GM19467 (cell line): ENCODE data around the gene SSBP2.
"Not testable (repeated sequence)": the region's sequence is repeated elsewhere in the genome, so short reads cannot be mapped to it uniquely, and the experiment has no call there.

Experiments
- ATAC-seq: cut with Tn5 transposase; IDR thresholded peaks from one replicate; pipeline ENCODE4 v1.9.1; 2021; ENCODE audit warnings: mild to moderate bottlenecking, moderate library complexity; ENCODE audit not compliant: unreplicated experiment

Gene SSBP2

DNA sequence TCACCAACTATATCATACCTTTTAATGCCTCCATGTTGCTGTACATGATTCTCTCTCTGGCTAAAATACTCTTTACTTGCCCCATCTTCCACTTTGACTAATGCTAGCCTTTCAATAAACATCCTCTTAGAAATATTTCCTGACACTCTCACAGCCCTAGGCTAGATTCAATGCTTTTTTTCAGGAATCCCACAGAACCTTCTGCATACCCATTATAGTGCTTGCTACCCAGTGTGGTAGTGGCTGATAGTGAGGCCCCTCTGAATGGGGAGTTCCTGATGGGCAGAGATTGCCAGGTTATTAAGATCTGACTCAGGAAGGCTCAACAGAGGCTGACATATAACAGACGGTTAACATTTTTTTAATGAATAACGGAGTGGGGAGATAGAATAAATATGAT is 11.6 kb downstream of the SSBP2 start:
- ATAC-seq = no peak

DNA sequence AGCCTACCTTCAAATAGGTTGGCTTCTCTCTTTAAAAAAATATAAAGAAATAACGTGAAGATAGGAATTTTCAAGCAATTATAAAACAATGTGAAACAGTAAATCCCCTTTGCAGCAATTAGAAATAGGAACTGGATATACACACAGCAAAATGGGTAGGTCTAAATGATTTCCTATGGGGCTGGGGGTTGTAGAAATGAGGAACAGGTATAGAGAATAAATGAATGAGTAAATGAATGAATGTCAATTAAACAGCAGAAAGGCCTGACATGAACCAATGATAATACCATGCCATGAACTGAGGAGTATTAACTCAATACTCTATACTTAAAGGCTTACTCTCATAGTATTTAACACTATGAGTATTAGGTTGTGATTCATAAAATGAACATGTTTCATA is 21.6 kb downstream of the SSBP2 start:
- no peak for ATAC-seq

DNA sequence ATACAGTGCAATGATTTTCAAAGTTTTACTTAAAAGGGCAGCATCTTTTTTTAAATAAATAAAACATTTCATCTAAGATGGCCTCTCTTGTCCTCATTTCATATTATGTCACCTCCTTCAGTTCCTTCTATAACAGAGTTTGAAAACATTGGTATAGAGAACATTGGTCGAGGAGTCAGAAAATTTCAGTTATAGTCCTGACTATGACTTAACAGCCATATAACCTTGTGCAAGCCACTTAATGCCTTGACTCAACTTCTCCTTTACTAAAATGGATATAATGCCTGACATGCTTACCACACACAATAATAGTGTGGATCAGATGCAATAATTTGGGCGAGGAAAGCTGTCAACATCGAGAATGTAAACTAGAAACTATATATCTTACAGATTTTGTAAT is 22.6 kb downstream of the SSBP2 start:
- ATAC-seq = no peak

DNA sequence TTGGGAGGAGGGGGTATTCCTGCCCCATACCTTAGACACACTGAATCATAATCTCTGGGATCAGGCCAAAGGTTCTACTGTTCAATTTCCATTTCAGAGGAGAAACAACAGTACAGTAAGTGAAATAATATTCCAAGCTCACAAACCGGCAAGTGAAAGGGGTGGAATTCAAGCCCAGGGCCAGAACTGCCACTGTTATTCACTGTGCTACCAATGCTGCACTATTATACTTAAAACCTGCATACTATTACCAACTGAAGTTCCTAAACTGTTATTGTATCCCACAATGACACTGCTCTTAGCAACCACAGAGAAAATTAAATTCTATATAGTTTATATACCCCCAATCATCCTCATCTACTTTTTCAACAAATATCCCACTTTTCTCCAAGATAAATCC is 24.6 kb downstream of the SSBP2 start:
- ATAC-seq = no peak

DNA sequence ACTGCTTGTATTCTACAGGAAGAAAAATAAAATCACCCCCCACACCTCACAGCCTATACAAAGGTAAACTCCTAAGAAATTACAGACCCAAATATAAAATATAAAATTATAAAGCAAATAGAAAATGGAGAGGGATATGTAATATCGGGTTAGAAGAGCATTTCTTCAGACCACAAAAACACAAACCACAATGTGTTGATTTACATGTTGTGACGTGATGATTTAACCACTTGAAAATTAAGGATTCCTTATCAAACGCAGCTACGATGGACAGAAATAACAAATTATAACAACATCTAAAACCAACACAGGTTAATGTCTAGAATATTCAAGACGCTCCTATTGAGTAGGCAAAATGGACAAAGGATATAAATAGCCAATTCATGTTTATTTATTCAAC is 26.3 kb downstream of the SSBP2 start:
- ATAC-seq = no peak

DNA sequence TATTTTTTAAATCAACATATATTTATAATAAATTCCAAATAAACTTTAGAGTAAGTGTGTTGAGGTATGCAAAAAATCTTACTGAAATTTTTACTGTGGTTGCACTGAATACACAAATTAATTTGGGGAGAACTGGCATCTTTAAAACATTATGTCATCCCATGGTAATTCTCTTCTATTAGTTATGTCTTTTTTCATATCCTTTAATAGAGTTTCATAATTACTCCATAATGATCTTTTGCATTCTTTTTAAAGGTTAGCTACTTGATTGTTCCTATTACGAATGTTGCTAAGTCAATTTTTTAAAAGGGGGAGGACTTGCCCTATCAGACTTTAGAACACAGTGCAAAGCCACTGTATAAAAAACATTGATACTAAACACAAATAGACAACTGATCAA is 26.8 kb downstream of the SSBP2 start:
- ATAC-seq = no peak

DNA sequence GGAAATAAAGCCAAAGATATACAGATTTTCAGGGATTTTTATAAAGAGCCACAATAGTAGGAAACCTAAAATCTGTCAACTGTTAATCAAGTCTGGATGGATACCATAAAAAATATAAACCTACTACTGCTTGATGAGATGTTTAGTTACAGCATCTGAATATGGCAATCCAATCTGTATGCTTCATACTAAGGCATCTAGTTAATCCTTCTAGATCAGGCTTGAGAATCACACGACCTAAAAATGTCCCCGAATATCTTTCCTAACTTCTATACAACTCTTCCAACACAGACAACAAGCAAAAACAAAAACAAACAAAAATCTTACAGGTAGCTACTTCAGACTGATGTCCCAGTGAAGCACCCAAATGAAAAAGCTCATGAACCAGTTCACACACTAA is 29.8 kb downstream of the SSBP2 start:
- ATAC-seq = no peak

DNA sequence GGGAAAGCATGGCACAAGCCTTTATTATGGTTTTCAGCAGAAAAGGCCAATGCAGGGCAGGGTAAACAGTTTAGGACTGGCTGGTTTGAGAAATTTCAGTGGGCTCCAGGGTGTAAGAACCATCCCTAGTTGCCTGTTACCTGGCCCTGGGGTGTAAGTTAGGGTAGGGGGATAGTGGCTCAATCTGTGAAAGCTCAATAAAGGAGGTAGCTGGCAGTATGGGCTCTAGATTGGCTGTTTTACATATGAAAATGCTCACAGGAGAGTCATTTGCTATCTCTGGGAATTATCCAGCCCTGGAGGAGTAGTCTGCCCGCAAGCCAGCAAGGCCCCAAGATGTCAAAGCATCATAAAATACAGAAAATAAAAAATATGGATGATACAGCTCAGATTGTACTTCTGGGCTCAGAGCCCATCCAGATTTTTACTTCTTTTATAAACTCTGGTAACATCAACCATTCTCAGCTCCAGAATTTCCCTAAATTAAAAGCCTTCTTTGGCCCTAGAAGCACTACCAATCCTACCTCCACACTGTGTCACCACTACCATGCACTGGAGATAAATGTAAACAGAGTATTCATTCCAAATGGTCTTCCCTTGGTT is 31.1 kb downstream of the SSBP2 start:
- ATAC-seq = no peak

DNA sequence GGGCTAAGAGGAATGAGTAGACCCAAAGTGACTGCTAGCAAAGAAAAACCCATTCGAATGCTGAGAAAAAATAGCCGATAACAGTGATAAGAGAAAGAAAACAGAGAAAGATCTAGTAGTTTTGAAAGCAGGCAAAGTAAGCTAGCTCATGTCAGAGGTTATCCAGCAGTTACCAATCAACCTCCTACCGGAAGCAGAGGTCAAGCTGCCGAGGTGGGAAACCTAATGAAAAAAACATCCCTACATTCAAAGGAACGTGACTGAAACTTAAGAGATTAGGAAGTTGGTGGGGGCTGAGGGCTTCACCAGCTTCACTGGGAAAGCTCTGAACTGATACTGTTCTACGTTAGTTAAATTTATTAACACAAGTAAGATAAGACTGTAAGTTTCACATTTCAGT is 32.6 kb downstream of the SSBP2 start:
- ATAC-seq = no peak

DNA sequence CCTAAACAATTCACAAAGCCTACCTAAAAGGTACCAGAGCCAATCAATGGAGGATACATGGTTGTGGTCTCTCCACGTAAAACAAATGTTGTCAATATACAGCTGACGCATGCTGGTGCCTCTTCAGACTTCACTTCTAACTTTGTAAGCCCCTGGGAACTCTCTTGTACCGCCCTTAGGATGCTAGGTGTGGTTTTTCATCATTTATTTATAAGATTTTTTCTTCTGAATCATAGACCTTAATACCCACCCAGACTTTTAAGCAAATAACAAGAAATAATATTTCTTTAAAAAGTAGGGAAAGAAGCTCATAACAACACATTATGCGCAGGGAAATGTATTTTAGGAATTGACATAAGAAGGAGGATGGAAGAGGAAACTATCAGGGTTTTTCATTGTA is 33.0 kb downstream of the SSBP2 start:
- no peak for ATAC-seq

DNA sequence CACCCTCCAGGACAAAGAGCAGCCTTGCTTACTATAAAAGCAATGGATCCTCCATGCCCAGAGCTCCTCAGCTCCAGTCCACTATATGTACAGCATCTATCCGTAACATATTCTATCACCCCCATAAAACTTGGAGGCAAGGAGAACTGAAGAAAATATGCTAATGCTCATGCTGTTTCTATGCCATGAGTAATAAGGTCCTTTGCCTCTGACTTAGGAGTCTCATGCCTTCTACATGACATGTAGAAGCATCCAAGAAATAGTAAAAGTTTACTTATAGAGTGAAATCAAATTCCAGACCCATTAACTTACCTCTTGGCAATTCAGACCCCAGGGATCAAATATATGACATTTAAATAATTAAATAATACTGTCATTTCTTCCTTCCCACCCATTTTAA is 33.7 kb downstream of the SSBP2 start:
- ATAC-seq = no peak

DNA sequence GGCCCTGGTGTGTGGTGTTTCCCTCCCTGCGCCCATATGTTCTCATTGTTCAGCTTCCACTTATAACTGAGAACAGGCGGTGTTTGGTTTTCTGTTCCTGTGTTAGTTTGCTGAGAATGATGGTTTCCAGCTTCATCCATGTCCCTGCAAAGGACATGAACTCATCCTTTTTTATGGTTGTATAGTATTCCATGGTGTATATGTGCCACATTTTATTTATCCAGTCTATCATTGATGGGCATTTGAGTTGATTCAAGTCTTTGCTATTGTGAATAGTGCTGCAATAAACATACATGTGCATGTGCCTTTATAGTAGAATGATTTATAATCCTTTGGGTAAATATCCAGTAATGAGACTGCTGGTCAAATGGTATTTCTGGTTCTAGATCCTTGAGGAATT is 36.8 kb downstream of the SSBP2 start:
- not testable (repeated sequence) for ATAC-seq

DNA sequence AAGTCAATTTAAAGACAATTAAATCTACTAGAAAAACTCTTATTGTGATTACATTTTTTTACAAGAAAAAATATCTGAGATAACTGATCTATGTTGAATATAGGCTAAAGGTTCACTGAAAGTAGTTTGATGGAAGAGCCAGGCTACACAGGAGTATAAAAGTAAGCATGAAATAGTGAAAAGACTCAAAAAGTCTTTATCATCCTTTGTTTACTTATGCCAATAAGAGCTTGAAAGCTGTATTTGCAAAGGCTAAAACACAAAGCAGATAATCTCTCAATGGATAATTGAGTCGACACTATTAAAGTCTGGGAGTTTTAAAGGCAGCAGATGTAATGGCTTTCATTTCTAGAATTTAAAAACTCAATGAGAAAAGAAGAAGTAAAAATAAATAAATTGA is 42.0 kb downstream of the SSBP2 start:
- no peak for ATAC-seq

DNA sequence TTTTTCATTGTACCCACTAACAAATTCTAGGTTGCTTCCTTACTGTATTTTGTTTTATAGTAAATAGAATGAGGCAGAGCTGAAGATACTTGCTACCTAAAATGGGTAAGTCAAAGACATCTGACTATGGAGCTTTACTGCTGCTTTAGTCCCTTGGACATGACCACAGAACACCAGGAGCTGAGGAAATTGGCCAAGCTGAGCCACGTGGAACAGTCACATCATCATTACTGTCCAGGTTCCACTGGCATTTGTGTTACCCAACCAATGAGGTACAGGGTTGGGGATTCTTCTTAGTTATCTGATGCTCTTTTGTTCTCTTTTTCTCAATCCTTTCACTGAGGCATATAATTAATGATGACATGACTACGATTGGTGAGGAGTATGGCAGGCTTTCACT is 47.1 kb downstream of the SSBP2 start:
- no peak for ATAC-seq

DNA sequence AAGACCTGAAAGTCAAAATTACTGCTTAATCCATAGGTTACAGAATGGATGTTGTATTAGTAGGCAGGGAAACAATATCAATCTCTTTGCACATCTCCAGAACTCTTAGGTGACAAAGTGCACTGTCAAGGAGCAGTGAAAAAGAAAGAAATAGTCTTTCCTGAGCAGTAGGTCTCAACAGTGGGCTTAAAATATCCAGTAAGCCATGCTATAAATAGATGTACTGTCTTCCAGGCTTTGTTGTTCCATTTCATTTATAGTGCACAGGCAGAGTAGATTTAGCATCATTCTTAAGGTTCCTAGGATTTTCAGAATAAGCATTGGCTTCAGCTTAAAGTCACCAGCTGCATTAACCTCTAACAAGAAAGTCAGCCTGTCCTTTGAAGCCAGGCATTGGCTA is 50.7 kb downstream of the SSBP2 start:
- ATAC-seq = no peak

DNA sequence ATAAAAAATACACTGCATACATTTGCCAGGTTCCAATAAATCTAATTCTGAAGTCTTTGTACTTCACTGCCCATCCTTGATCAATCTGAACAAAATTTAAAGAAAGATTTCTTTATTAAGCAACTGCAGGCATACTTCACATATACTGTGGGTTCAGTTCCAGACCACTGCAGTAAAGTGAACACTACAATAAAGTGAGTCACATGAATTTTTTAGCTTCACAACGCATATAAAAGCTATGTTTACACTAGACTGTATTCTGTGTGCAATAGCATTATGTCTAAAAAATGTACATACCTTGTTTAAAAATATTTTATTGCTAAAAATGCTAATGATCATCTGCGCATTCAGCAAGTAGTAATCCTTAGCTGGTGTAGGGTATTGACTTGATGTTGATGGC is 52.1 kb downstream of the SSBP2 start:
- no peak for ATAC-seq

DNA sequence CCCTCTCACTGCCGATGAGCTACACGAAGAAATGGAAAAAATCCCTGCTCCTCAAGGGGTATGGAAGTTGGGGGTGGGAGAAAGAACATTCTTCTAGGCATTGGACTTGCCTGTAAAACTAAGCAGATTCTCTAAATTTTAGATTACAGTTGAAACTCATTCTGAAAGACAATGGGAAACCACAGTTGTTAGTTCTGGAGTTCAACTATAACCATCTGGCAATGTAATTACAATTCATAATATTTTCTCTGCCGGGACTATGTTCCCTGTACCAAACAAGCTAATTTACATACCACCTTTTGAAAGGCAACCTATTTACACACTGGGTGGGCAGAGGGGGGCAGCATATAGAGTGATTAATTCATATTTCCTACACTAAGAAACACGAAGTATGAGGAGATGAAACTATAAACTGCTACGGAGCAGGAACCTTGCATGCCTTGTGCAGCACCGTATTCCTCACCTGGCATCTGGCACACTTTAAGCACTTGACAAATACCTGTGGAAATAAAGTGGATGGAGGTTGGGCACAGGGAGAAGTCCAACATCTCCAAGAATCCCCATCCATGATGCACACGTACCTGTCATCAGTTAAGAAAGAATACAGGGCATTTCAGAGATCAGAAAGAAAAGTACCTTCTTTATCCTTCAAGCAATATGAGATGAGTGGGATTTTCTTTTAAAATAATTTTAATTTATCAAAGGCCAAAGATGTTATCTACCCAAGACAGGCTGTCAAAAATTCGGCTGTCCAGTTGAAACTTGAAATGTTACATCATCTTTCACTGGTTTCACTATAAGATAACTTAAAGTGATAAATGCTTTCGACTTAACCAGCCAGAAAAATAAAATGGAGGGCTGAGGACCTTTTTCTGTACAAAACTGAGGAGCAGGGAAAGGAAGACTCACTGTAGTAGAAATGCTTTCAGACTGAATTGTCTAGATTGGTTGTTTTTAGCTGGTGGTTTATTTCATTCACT is 54.2 kb downstream of the SSBP2 start:
- no peak for ATAC-seq

DNA sequence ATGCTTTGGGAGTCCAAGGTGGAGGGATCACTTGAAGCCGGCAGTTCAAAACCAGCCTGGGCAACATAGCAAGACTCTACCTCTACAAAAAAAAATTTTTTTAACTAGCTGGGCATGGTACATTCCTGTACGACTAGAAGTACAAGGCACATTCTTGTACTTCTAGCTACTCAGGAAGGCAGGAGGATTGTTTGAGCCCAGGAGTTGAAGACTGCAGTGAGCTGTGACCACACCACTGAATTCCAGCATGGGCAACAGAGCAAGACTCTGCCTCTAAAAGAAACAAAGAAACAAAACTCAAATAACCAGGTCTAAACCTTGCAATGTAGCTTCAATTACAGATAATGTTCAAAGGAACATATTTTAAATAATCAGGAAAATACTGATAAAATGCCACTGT is 56.2 kb downstream of the SSBP2 start:
- no peak for ATAC-seq

DNA sequence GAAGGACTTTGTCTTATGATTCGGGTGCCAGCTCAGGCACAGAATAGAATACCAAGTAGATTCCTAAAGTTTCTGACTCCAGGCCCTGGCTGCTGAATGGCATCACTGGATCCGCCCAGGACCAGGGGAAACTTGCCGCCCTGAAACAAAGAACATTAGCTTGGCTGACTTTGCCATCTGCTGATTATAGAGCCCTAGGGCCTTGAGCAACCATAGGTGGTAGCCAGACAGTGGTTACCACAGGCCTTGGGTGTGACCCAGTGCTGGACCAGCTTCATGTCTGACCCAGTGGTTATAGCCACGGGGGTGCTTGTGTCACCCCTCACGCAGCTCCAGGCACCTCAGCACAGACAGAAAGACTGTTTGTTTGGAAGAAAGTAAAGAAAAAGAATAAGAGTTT is 62.7 kb downstream of the SSBP2 start:
- no peak for ATAC-seq

DNA sequence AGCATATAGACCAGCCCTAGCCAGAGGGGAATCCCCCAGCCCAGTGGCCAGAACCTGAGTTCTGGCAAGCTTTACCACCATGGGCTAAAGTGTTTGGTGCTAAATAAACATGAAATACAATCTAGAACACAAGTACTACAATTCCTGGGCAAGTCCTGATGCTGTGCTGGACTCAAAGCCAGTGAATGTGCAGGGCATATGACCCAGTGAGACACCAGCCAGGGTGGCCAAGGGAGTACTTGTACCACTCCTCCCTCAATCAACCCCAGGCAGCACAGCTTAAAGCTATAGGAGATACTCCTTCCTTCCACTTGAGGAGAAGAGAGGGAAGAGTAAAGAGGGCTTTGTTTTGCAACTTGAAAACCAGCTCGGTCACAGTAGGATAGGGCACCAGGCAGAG is 63.6 kb downstream of the SSBP2 start:
- ATAC-seq = no peak

DNA sequence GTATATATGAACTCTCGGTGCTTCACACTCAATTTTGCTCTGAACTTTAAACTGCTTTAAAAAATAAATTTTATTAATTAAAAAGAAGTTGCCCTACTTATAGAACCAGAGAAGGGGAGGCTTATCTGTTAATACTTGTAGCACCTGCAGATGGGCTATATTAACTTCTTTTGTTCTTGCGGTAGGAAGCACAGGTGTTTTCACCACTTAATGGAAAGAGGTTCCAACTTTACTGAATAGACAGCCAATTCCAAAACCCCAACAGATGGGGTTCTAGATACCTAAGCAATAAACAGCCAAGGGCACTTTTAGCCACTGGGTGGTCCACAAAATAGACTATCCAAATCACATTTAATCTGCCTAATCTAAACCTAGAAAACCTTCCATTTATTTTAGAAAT is 65.4 kb downstream of the SSBP2 start:
- no peak for ATAC-seq

DNA sequence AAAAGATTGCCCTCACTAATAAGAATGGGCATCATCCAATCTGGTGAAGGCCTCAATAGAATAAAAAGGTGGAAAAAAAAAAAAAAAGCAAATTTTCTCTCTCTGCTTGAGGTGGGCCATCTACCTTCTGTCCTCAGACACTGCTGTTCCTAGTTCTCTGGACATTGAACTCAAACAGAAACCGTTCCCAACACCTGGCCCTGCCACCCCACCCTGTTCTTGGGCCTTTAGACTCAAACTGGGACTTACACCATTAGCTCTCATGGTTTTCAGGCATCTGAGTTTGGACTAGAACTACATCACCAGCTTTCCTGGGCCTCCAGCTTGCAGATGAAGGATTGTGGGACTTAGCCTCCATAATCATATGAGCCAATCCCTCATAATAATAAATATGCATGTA is 71.0 kb downstream of the SSBP2 start:
- no peak for ATAC-seq

DNA sequence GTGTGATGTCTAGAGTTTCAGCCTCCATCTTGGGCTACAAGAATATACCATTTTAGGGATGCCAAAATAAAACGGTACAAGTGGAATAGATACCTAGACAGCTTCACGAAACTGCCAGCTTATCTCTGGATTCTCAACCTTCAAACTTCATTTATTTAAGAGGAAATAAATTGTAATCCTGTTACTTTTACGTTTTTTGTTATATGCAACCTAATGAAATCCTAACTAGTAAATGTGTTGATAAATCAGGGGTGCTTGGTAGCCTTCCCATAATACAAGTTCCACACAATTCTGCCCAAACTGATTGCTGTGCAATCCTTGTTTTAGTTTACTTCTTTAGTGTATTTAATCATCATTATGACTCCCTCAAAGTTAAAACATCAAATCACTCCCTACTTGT is 75.5 kb downstream of the SSBP2 start:
- no peak for ATAC-seq
